H1 (cell line): ENCODE data around the gene RCAN3. TPM values are rescaled to one million over a fixed set of nuclear protein-coding genes. Genes with fewer than 3 reads are reported as not detected.

ENCODE experiments used
- CTCF ChIA-PET: fragments of 300-600 bp; sonication (Branson Sonifier 250); formaldehyde crosslinking; loops from one replicate; lab custom pipeline; 2021; ENCODE audit not compliant: partially characterized antibody; lab: Charles Lee
- POLR2A ChIA-PET: fragments of 300-600 bp; sonication (Branson Sonifier 250); formaldehyde crosslinking; loops from one replicate; lab custom pipeline; 2021; ENCODE audit warnings: inconsistent platforms; ENCODE audit not compliant: partially characterized antibody; lab: Charles Lee
- DNase-seq, 2 experiments: peaks; one replicate each; pipeline versions ENCODE4 v3.0.0 to v3.0.0-alpha.2; 2010 to 2022; ENCODE audit warnings: low spot score in 2 of 2, low read depth in 1 of 2, mixed read lengths in 1 of 2
- FAIRE-seq: peaks from 2 replicates; lab custom pipeline; 2011; peaks lifted over from hg19 to GRCh38; lab: Jason Lieb, UNC
- H2AFZ ChIP-seq: 2 replicates; pipeline ENCODE4 v1.8.1; 2012; ENCODE audit warnings: low read length, inconsistent platforms
- H2AK5ac ChIP-seq: 2 replicates; pipeline ENCODE4 v1.6.1; 2013; ENCODE audit warnings: low read depth, low read length
- H2BK120ac ChIP-seq: replicated peaks from 2 replicates; pipeline ENCODE3; 2013; ENCODE audit warnings: low read depth, low read length, inconsistent platforms
- H2BK12ac ChIP-seq: 2 replicates; pipeline ENCODE4 v1.6.1; 2013; ENCODE audit warnings: low read depth, low read length
- H2BK15ac ChIP-seq: 2 replicates; pipeline ENCODE4 v1.6.1; 2013; ENCODE audit warnings: low read length
- H2BK20ac ChIP-seq: 2 replicates; pipeline ENCODE4 v1.6.1; 2013; ENCODE audit warnings: low read length
- H2BK5ac ChIP-seq: 2 replicates; pipeline ENCODE4 v1.6.1; 2013; ENCODE audit warnings: low read depth, low read length
- H3K14ac ChIP-seq: 2 replicates; pipeline ENCODE4 v1.6.1; 2013; ENCODE audit warnings: inconsistent platforms; ENCODE audit not compliant: insufficient read length
- H3K18ac ChIP-seq: 2 replicates; pipeline ENCODE4 v1.6.1; 2013; ENCODE audit warnings: low read length; ENCODE audit errors: extremely low read depth
- H3K23ac ChIP-seq: 2 replicates; pipeline ENCODE4 v1.6.1; 2013; ENCODE audit warnings: inconsistent platforms; ENCODE audit not compliant: insufficient read length
- H3K23me2 ChIP-seq: 2 replicates; pipeline ENCODE4 v1.6.1; 2013; ENCODE audit warnings: low read depth, low read length
- H3K27ac ChIP-seq: 2 replicates; pipeline ENCODE4 v1.6.1; 2011; ENCODE audit warnings: low read depth, low read length, inconsistent platforms
- H3K27me3 ChIP-seq, 4 experiments: replicated peaks in 1 of 4; 1 replicate in 1 of 4; 2 replicates in 3 of 4; pipeline versions ENCODE4 v1.6.1 to v1.8.1; 2011 to 2013; ENCODE audit warnings: low read length in 3 of 4, mild to moderate bottlenecking in 3 of 4, inconsistent platforms in 2 of 4, mixed read lengths in 2 of 4, moderate library complexity in 1 of 4; ENCODE audit not compliant: control insufficient read depth in 3 of 4, insufficient read depth in 3 of 4; ENCODE audit errors: extremely low read depth in 1 of 4
- H3K36me3 ChIP-seq, 4 experiments: 2 replicates each; pipeline versions ENCODE4 v1.6.1 to v1.8.1; 2011 to 2013; ENCODE audit warnings: mild to moderate bottlenecking in 4 of 4, low read length in 3 of 4, moderate library complexity in 2 of 4, control low read depth in 1 of 4, inconsistent platforms in 1 of 4; ENCODE audit not compliant: insufficient read depth in 4 of 4, control insufficient read depth in 2 of 4
- H3K4ac ChIP-seq: replicated peaks from 2 replicates; pipeline ENCODE3; 2013; ENCODE audit warnings: low read length, low read depth, mixed read lengths, inconsistent platforms; ENCODE audit not compliant: insufficient read length
- H3K4me1 ChIP-seq, 4 experiments: replicated peaks in 1 of 4; 1 replicate in 1 of 4; 2 replicates in 3 of 4; pipeline versions ENCODE4 v1.6.1 to v1.8.1; 2011 to 2013; ENCODE audit warnings: low read length in 3 of 4, inconsistent platforms in 2 of 4, mixed read lengths in 1 of 4; ENCODE audit not compliant: insufficient read depth in 4 of 4, control insufficient read depth in 3 of 4
- H3K4me2 ChIP-seq, 2 experiments: 2 replicates each; pipeline versions ENCODE4 v1.6.1 to v1.8.1; 2011 to 2013; ENCODE audit warnings: low read depth in 2 of 2, low read length in 2 of 2, control low read depth in 1 of 2, inconsistent platforms in 1 of 2, mild to moderate bottlenecking in 1 of 2; ENCODE audit not compliant: insufficient read depth in 1 of 2
- H3K4me3 ChIP-seq, 4 experiments: fragments of 200-600, 300-600 bp in 1 of 4; sonication (generic), shearing (Covaris generic), sonication (Bioruptor Twin) in 1 of 4; 2 replicates each; pipeline versions ENCODE4 v1.5.1 to v1.8.1; 2011 to 2016; ENCODE audit warnings: low read length in 4 of 4, low read depth in 3 of 4, control low read depth in 2 of 4, inconsistent platforms in 2 of 4, mild to moderate bottlenecking in 2 of 4, mixed read lengths in 1 of 4, moderate library complexity in 1 of 4; ENCODE audit not compliant: insufficient read depth in 2 of 4; ENCODE audit errors: extremely low read depth in 1 of 4
- H3K56ac ChIP-seq: replicated peaks from 2 replicates; pipeline ENCODE3; 2013; ENCODE audit warnings: low read depth, mild to moderate bottlenecking, mixed read lengths, low read length, inconsistent platforms; ENCODE audit not compliant: insufficient read length
- H3K79me1 ChIP-seq: 2 replicates; pipeline ENCODE4 v1.6.1; 2013; ENCODE audit warnings: low read depth, low read length, control low read depth
- H3K79me2 ChIP-seq, 2 experiments: 2 replicates each; pipeline versions ENCODE4 v1.6.1 to v1.8.1; 2012 to 2013; ENCODE audit warnings: low read length in 2 of 2, mild to moderate bottlenecking in 2 of 2, inconsistent platforms in 1 of 2; ENCODE audit not compliant: insufficient read depth in 2 of 2, control insufficient read depth in 1 of 2
- H3K9ac ChIP-seq, 4 experiments: replicated peaks in 1 of 4; 1 replicate in 1 of 4; 2 replicates in 3 of 4; pipeline versions ENCODE4 v1.6.1 to v1.8.1; 2011 to 2013; ENCODE audit warnings: low read depth in 3 of 4, low read length in 3 of 4, control low read depth in 2 of 4, mild to moderate bottlenecking in 2 of 4, moderate library complexity in 2 of 4, inconsistent platforms in 1 of 4; ENCODE audit errors: extremely low read depth in 1 of 4
- H3K9me3 ChIP-seq, 2 experiments: 2 replicates each; pipeline versions ENCODE4 v1.6.1 to v1.8.1; 2012 to 2013; ENCODE audit warnings: mild to moderate bottlenecking in 2 of 2, moderate library complexity in 2 of 2, control low read depth in 1 of 2, inconsistent platforms in 1 of 2, low read depth in 1 of 2, low read length in 1 of 2, mixed read lengths in 1 of 2; ENCODE audit not compliant: insufficient read depth in 2 of 2
- H4K20me1 ChIP-seq, 2 experiments: replicated peaks in 1 of 2; 2 replicates each; pipeline versions ENCODE3 to v1.8.1; 2011 to 2013; ENCODE audit warnings: inconsistent platforms in 2 of 2, low read length in 2 of 2, mild to moderate bottlenecking in 1 of 2; ENCODE audit not compliant: insufficient read depth in 2 of 2, control insufficient read depth in 1 of 2
- H4K5ac ChIP-seq: 2 replicates; pipeline ENCODE4 v1.6.1; 2013; ENCODE audit warnings: low read length, low read depth, mixed read lengths, inconsistent platforms; ENCODE audit not compliant: insufficient read length
- H4K8ac ChIP-seq: 2 replicates; pipeline ENCODE4 v1.8.0; 2013; ENCODE audit warnings: mild to moderate bottlenecking, moderate library complexity, low read length, inconsistent platforms; ENCODE audit not compliant: insufficient read depth; ENCODE audit errors: extremely low read depth
- H4K91ac ChIP-seq: replicated peaks from 2 replicates; pipeline ENCODE3; 2013; ENCODE audit warnings: low read length, mixed read lengths, inconsistent platforms; ENCODE audit not compliant: insufficient read length
- JUND ChIP-seq: IDR thresholded peaks from 2 replicates; pipeline ENCODE4 v1.6.1; 2011; ENCODE audit warnings: mild to moderate bottlenecking, improper control_type of control experiment, low read length
- WGBS, 2 experiments: shearing (Covaris generic) in 1 of 2; methylation state at CpG; one replicate each; pipeline versions ENCODE4 v1.1.6 to v1.1.7; 2013 to 2015; ENCODE audit warnings: low lambda C conversion rate in 2 of 2, mixed read lengths in 2 of 2, inconsistent platforms in 1 of 2, low coverage in 1 of 2, missing lambda C conversion rate in 1 of 2; ENCODE audit not compliant: insufficient replicate concordance in 2 of 2, insufficient coverage in 1 of 2, insufficient read length in 1 of 2; ENCODE audit errors: extremely low coverage in 1 of 2, missing lambda C conversion rate in 1 of 2; 5-methylcytosine and 5-hydroxymethylcytosine counted together
- polyA plus RNA-seq, 7 experiments: library from polyadenylated mRNA; depleted of rRNA in 3 of 7; stranded (reverse) in 5 of 7; unstranded in 2 of 7; fragments of >200 nt in 5 of 7; fragments of 200-250 nt in 2 of 7; gene quantifications; 1 replicate in 5 of 7; 2 replicates in 1 of 7; 4 replicates in 1 of 7; pipeline versions ENCODE4 v1.2.1 to v1.2.3, GENCODE V29; 2011 to 2013; ENCODE audit warnings: missing spikeins in 2 of 7, mixed read lengths in 2 of 7
- total RNA-seq: library from RNA; stranded (reverse); fragmentation: NEBNext Ultra II Directional; extraction: Animal tissue kit (Norgen Biotek cat#: 25700); gene quantifications from 2 replicates; pipeline ENCODE4 v1.2.1, GENCODE V29; 2021

RCAN3 gene
- total and polyA plus RNA-seq, 2 of the 8 experiments (the other 6 are each of a cell fraction or from before 2014, with no cell fraction given), result 5.6 to 16.6 TPM

DNA sequence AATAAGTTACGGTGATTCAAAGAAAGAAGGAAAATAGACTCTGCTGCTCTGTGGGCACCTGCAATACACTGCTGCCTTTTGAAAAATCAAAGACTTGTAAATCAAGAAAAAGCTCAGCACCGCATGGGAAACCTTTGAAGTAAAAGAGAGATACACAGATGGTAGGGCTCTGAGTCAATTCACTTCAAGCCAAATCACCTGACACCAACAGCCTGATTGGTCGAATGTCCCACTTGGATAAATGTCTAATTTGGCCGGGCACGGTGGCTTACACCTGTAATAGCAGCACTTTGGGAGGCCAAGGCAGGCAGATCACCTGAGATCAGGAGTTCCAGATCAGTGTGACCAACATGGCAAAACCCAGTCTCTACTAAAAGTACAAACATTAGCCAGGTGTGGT, 19.2 kb upstream of the RCAN3 start:
- FAIRE-seq (no peak), DNase-seq (no peak)
- no peak overlapping the region for H2AK5ac ChIP-seq
- no peak overlapping the region for H3K4me3 ChIP-seq
- no peak overlapping the region for H2BK12ac ChIP-seq
- no peak overlapping the region for H3K9ac ChIP-seq
- no peaks in the 10 kb centered on the region for H3K27me3 ChIP-seq
- H3K27ac ChIP-seq, result no peak overlapping the region
- H2BK15ac ChIP-seq, result no peak overlapping the region
- no peak overlapping the region for H4K5ac ChIP-seq
- 0 out of 2 replicates have a peak overlapping the region, but pooled peaks have one; percentile 40 for H2AFZ ChIP-seq
- peaks cover 0 to 3% (median 0%) of the 10 kb centered on the region in 4 experiments; a peak in 1 of 7 replicates for H3K4me1 ChIP-seq
- CTCF ChIA-PET, result interaction anchor here (1.1 to 2.3 kb wide), 5 partner anchors 10 to 68 kb away, joined by 3 to 9 read pairs (median 6); partner anchors contain the start of genes NIPAL3 and RCAN3
- H3K4me2 ChIP-seq, result no peak overlapping the region
- no peak overlapping the region for H3K18ac ChIP-seq
- no peaks in the 10 kb centered on the region for H4K20me1 ChIP-seq
- no peaks in the 10 kb centered on the region for H3K79me2 ChIP-seq
- no peaks in the 10 kb centered on the region for H3K79me1 ChIP-seq
- no peak overlapping the region for H3K56ac ChIP-seq
- no peaks in the 10 kb centered on the region for H3K23me2 ChIP-seq
- no peak overlapping the region for H2BK5ac ChIP-seq
- no peak overlapping the region for H4K8ac ChIP-seq
- WGBS, 2 experiments, result 95% methylated on average over 5 of the region's 5 CpGs; no CpG with 5 or more reads in 1 of the 2 experiments
- no peak overlapping the region for H3K23ac ChIP-seq
- H3K9me3 ChIP-seq, result peaks cover 0 to 2% of the 10 kb centered on the region in 2 experiments; a peak in 1 of 4 replicates
- H3K14ac ChIP-seq, result no peak overlapping the region
- POLR2A ChIA-PET, result no interaction called here
- no peak overlapping the region for H2BK120ac ChIP-seq
- no peak overlapping the region for H3K4ac ChIP-seq
- no peak overlapping the region for H2BK20ac ChIP-seq
- no peaks in the 10 kb centered on the region; a peak in 1 of 8 replicates for H3K36me3 ChIP-seq
- TF ChIP-seq JUND, result no peak
- no peak overlapping the region for H4K91ac ChIP-seq
